Activated CD8-positive, alpha-beta memory T cell treated with anti-CD3 and anti-CD28 coated beads, Interleukin-2, amount 50 U/mL, for 24 hours (primary cell): Measurements from ENCODE around the gene ANKRD11.
"Not testable (repeated sequence)": the region's sequence is repeated elsewhere in the genome, so short reads cannot be mapped to it uniquely, and the experiment has no call there.

Experiments used
- DNase-seq: peaks from one replicate; pipeline ENCODE4 v3.0.0-alpha.2; 2020; ENCODE audit errors: extremely low read depth

The ANKRD11 gene

GRCh38 chr16:89349947-89350633 is 140.3 kb downstream of the ANKRD11 start:
- DNase-seq, result no peak

DNA sequence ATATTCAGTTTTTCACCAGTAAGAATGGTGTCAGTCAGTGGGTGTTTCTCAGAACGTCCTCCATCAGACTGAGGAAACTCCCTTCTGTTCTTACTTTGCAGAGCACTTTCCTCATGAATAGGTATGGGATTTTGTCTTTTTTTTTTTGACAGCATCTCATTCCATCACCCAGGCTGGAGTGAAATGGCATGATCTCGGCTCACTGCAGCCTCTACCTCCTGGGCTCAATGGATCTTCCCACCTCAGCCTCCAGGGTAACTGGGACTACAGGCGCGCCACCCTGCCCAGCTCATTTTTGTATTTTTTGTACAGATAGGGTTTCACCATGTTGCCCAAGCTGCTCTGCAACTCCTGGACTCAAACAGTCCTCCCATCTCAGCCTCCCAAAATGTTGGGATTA is 142.6 kb downstream of the ANKRD11 start:
- no peak for DNase-seq

DNA sequence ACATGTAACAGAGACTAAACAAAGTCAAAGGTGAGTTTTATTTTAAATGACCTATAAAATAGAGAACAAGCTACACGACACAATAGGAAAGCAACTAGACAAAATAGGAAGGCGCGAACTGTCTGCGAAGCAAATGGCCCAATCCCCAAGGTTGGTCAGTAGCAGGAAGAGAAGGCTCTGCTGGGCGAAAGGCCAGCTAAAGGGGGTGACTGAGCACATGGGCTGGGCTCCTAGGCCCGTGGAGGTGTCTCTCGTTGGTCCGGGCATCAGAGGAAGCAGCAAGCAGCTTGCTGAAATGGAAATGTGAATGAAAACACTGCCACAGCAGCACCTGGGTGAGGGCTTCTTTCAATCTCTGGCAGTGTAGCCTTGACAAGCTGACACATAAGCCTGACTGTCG is 143.5 kb downstream of the ANKRD11 start:
- DNase-seq, result no peak

DNA sequence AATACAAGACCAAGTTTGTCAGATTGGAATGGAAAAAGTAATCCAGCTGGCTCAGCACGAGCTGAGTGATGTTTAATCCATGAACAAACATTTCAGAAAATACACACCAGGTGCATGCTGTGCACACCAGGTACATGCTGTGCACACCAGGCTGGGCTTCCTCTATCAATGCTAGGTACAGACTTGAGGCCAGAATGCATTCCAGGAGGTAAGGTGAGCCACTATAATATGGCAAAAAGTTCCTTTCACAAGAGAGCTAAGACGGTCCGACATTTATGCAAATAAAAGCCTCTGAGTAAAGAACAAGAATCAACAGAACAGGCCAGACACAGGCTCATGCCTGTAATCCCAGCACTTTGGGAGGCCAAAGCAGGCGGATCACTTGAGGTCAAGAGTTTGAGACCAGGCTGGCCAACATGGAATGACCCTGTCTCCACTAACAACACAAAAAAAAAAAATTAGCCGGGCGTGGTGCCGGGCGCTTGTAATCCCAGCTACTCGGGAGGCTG is 144.7 kb downstream of the ANKRD11 start:
- DNase-seq, result no peak

- DNase-seq, result no peak
Observed at GRCh38 chr16:89344846-89345611, 145.3 kb downstream of the ANKRD11 start.

DNA sequence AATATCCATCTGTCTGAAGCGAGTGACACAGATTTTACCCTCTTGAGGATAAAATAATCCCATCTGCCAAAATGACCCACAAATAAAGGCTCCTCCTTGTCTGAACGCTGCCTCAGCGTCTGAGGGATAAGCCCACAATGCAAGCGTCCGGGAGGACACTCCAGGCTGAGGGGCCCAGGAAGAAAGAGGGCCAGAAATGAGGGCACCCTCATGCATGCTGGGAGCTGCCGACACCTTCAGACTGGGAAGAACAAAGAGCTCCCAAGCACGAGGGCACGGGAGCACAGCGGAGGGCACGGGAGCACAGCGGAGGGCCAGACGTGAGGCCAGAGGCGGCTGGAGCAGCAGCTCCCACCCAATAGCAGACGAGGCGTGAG is 145.9 kb downstream of the ANKRD11 start:
- DNase-seq, result no peak

DNA sequence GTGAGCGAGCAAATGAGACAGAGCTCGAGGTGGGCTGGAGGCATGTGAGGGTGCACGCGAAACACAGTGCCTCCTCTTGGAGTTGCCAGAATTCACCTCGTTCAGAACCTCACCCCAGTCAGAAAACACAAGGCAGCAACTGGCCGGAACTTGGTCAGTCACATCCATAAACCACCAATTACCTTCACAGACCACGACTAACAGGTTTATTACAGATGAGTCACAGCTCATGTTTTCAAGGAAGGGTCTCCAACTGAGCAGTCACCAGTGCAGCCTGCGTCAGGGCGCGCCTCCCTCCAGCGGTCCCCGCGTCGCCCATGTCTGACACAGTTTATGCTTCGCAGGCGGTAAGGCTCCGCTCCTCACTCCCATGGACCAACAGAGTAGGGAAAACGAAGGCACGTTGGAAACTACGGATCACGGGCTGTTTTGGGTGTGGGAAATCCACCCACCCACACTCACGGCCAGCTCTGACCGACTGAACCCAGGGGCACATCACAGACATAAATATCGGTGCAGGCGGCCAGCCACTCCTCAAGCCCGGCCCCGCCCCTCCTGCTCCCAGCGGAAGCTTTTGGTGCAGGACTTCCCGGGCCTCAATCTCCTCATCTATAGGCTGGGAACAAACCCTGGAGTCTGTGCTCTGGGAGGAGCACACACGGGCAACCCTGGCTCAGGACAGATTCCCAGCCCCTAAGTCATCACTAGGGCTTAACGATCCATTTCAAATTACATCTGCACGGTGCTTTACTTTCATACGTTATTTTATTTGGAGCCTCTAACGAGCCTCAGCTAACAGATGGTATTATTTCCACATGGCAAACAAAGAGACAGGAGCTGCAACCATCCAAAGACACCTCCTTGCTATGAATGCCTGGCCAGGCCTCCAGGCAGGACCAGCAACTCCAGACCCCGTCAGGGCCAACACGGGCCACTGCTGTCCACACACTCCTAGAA is 146.6 kb downstream of the ANKRD11 start:
- no peak for DNase-seq

DNA sequence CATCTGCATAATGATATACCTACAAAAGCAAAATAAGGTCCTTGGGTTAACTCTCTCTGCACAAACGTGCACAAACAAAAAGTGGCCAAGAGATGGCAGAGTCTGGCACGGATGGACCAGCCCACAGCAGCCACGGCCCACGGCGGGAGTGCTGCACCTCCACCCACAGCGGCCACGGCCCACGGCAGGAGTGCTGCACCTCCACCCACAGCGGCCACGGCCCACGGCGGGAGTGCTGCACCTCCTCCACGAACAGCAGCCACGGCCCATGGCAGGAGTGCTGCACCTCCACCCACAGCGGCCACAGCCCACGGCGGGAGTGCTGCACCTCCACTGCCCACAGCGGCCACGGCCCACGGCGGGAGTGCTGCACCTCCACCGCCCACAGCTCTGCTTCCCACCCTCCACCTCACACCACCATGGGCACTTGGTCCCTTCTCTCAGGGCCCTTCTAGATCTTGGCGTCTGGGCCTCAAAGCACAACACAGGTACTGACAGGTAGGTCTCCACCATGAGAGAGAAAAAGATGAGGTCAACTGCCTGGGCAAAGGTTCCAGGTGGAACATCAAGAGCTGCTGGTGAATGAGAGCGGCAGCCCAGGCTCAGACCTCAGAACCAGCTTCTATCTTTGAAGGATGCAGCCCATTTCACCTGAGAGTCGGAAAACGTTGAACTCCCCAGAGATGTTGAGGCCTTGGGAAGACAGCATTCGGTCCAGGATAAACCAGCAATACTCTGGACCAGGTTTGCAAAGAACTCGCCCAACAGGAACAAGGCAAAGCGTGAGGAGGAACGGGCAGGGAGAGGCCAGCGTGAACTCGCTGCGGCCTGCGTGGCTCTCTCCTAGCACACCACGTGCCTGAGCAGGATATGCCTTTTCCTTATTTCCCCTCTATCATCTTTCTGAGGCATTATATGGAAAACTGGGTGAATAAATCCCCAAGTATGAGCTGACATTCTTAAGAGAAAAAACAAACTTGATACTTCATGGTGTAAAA is 148.4 kb downstream of the ANKRD11 start:
- DNase-seq, result no peak

DNA sequence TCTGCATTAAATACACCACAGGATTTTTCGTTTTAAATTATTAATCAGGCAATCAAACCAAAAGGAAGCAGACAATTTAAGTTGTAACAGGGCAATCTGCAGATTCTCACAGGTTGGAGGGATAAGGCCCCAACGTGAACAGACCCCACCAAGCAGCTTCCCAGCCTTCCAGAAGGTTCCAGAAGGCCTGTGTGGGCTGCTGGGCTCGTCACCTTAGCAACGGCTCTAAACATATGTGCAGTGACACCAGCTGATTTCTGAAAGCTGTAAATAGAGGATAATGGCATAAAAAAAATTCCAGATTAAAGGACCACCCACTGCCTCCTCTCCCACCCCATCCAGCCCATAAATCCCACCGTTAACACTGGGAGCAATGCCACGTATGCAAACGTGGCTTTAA is 149.1 kb downstream of the ANKRD11 start:
- no peak for DNase-seq

GRCh38 chr16:89338863-89339262 is 151.5 kb downstream of the ANKRD11 start:
- DNase-seq, result no peak

DNA sequence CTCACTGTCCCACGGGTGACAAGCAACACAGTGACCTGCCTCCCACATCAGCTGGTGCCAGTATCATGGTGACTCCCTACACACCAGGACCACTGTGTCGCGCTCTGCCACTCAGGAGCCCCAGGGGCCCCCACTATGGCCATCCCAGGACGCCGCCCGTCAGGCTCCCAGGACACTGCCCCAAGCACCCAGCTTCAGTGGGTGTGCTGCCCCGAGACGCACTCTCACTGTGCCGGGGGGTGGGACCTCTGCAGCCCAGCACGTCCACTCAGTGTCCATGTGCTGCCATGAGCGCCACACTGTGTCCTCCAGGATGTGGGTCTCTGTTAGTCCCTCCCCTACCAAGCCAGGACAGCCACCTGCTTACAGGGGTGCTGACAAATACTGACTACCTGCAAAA is 152.4 kb downstream of the ANKRD11 start:
- DNase-seq, result no peak

DNA sequence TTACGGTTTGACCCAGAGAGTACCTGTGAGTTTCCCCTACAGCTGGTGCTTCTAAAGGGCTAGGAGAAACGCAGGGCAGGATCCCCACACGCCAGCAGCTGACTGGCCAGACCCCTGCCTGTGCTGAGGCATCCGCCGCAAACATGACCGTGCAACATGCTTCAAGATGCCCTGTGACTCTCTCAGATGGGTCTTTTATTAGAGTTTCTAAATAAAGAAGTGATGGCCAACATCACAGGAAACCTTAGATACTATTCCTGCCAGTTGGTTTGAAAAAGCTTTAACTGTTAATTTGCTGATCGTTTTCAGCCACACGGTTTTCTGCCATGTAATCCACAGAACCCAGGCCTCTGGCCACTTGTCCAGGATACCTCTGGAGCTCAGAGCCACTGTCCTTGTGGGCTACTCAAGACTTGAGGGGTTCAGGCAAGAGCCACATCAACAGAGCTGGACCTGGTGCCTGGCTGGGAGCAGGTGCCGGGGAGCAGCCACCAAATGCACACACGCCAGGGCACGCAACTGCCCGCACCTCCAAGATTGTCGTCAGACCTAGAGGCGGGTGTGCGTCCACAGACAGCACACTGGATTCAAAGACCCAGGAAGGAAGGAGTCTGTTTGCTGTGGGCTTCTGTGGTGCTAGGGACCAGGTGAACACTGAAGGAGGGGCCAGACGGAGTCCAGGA is 154.4 kb downstream of the ANKRD11 start:
- no peak for DNase-seq

GRCh38 chr16:89334988-89335802 is 155.2 kb downstream of the ANKRD11 start:
- no peak for DNase-seq

GRCh38 chr16:89334461-89334860 is 155.9 kb downstream of the ANKRD11 start:
- no peak for DNase-seq

- no peak for DNase-seq
Observed at GRCh38 chr16:89334050-89334449, 156.3 kb downstream of the ANKRD11 start.

DNA sequence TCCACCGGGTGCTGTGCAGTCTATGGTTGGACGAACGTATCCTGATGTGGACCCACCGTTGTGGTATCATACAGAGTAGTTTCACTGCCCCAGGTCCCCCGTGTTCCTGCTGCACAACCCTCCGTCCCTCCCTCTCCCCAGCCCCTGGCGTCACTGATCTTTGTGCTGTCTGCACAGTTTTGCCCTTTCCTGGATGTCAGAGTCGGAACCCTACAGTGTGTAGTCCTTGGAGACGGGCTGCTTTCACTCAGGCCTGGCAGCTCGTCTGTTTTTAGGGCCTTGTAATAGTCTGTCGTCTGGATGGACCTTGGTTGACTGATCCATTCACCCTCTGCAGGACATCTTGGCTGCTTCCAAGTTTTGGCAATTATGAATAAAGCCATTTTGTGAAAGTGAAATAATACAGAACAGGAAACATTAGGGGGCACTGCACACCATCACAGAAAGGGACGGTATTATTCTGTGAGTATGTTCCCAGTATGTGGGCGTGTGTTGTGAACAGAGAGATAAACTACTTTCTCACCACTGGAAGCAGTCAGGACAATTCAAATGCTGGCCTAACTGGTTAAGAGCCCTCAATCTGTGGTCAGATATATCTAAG is 156.9 kb downstream of the ANKRD11 start:
- DNase-seq, result not testable (repeated sequence)

GRCh38 chr16:89332902-89333245 is 157.5 kb downstream of the ANKRD11 start:
- DNase-seq, result no peak

DNA sequence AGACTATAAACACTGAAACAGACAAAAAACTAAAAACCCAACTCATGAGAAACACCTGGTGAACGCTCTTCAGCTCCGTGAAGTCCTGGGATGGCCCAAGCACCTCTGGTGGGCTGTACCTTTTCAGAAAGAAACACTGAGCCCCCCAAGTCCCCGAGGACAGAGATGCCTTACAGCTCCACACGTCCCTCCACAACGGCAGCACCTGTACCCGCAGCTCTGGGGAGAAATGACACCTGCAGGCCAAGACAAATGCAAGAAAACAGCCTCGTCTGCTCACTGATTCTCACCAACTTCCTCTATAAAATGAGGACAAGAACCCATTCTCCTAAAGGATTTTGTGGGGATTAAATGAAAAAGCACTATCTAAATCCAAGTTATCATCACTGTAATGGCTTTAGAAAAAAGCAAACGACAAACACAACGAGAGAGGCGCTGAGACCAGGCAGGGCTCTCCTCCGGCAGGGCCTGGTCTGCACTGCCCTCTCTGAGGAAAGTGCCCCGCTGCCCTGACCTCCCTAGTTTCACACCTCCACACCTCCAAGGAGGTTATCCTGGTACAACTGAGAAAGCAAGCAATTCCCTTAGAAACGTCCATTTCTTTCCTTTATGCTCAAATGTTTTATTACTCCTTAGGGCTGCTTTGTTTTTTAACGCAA is 158.0 kb downstream of the ANKRD11 start:
- DNase-seq, result no peak
